Cerebellar cortex (tissue), 1 donor: ENCODE measurements around the gene MAGI2.
A peak's percentile ranks its signal among the peaks of the same experiment; 100 is the strongest.

ENCODE experiments used
- DNase-seq: peaks from one replicate; pipeline ENCODE4 v3.0.0-alpha.2; 2015; ENCODE audit warnings: low spot score

Gene MAGI2

DNA sequence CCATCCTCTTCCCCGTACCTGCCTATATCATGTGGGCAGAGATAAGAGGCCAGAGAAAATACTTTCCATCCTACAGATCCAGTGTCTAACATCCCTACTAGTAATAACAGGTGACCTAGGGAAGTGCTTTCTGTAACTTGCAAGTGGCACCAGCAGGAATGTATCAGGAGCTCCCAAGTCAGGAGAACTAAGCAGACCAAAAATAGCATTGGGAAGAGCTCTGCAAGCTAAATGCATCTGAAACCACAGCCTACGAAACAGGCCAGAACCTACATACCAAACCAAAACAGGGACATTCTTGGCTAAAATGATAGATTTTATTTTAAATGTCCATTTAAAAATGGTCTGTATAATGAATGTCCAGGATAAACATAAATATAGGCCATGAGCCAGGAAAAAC is 974.1 kb downstream of the MAGI2 start:
- no peak for DNase-seq

GRCh38 chr7:78476851-78477405 is 976.5 kb downstream of the MAGI2 start:
- DNase-seq = no peak

DNA sequence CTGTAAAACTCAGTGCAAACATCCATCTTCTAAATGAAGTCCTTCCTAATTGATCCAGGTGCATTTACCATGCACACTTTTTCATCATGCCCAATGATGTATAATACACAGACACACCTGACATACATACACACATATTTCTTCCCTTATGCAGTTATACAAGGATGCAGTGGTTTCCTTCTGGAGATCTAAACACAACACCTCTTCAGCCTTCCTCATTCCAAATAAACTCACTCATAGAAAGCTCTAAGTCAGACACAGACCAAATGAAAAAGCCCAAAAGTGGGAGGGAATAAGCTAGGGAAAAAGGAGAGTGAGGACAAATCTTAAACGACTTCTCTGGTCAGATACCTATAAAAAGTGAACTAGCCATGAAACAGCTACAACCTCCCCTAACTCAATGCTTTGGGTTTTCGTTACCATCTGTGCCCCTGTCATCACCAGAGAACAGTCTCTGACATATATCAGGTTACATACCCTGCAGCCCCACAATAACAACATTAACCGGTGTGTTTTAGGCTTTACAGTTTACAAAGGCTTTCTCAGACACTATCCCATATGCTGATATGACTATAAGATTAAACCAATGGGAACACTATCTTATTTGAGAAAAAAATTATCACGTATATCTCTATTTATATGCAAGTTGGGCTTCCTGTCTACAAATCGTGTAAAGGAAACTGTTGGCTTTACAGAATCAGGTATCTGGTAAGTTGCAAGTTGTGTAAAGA is 979.7 kb downstream of the MAGI2 start:
- no peak for DNase-seq

DNA sequence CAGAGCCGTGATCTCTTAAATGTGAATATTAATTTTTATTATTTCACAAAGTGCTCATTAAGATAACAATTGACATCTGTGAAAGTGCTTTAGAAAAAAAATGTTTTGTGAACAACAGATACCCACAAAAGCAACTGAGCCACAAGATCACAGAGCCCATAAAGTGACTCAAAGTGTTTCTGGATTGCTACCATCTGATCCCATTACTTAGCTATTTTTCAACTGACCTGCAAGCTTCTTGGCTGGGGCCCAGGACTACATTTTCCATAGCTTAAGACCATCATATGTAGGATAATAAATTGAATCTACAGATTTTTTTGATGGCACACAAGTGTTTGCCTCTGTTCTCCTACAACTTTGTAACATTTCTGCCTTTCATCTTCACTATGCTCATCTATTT is 980.4 kb downstream of the MAGI2 start:
- DNase-seq = no peak

- no peak for DNase-seq
Observed at GRCh38 chr7:78472519-78472918, 980.9 kb downstream of the MAGI2 start.

- DNase-seq = no peak
Observed at GRCh38 chr7:78465894-78466293, 987.6 kb downstream of the MAGI2 start.

DNA sequence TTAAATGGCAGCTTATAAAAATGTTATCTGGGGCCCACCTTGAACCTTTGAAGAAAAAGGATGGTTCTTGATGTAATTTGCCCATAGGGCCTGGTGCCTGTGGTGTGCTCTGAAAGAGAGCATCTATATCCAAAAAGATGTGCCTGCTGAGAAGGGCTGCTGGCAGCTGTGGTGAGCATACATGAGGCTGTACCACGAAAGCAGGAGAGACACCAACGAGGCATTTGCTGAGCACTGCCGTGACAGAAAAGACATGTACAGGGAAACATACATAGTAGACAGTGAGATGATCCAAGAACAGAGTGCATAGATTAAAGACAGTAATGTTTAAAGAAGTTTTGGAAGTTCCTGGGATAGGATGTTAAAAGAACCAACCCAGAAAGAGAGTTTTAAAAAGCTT is 990.4 kb downstream of the MAGI2 start:
- no peak for DNase-seq

- DNase-seq = no peak
Observed at GRCh38 chr7:78450706-78451105, 1002.8 kb downstream of the MAGI2 start.

- DNase-seq = no peak
Observed at GRCh38 chr7:78448911-78449310, 1004.6 kb downstream of the MAGI2 start.

DNA sequence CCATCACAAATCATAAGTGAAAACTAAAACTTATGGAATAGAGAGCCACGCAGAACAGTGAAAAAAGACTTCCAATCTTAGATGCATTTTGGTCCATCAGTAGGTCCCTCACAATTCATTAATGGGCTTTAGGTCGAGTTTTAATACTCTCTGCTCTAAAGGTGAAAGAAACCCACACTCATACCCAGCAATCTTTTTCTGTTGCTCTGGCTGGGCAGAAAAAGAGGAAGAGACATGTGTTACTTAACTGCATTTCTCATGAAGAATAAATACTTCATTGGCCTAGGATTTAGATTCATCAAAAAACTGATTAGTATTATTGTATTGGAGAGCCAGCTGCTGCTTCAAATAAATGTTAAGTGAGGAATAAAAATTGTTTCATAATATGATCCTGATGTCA is 1009.2 kb downstream of the MAGI2 start:
- DNase-seq = no peak

DNA sequence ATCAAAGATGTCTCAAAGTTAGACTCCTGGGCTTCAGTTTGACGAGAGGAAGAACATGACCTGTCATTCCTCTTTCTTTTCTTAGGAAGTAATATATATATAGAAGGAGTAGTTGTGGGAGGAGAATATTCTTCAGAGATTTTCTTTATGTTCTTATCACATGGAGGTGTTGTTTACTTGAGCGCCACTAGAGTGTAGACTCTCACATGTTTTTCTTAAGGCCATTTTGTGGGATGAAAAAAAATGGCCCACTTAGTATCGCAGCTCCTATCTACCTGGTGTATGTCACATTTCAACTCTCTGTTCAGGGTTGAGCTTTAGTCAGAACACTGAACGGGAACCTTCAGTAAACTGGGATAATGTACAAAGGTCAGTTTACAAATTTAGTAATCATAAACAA is 1009.7 kb downstream of the MAGI2 start:
- DNase-seq = no peak

GRCh38 chr7:78441737-78442136 is 1011.7 kb downstream of the MAGI2 start:
- no peak for DNase-seq

GRCh38 chr7:78438433-78438832 is 1015.0 kb downstream of the MAGI2 start:
- DNase-seq = peak; percentile 47

DNA sequence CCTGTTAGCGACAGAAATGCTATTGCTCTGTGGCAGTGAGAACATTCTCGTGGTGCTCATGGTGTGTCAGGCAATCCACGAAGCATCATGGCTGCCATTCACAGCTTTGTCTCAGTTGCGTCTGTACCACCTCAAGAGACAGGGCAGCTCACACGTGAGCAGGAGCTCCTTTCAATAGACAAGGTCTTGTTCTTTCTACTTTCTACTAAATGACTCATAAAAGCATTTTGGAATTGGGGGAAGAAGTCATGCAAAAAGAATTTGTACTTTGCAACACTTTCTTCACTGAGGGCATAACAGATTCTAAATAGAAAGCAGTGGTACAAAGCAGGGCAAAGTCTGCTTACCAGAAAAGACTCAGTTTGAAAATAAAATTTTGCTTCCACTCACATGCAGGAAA is 1016.3 kb downstream of the MAGI2 start:
- DNase-seq = no peak

- DNase-seq = no peak
Observed at GRCh38 chr7:78435355-78435754, 1018.1 kb downstream of the MAGI2 start.

GRCh38 chr7:78434281-78434680 is 1019.2 kb downstream of the MAGI2 start:
- DNase-seq = no peak

GRCh38 chr7:78433421-78433820 is 1020.0 kb downstream of the MAGI2 start:
- DNase-seq = no peak

DNA sequence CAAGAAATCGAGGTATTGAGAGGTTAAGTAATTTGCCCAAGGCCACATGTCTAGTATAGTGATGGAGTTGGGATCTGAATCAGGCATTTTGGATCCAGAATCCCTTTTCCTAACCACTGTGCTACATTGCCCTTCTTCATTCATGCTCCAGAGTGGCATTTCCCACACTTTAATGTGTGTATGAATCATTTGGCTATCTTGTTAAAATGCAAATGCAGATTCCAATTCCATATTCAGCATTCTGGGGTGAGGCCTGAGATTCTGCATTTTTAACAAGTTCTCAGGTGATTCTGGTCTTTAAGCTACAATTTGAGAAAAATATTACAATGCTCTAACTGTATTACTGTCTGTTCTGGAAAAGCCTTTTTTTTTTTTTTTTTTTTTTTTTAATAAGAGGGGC is 1023.6 kb downstream of the MAGI2 start:
- DNase-seq = no peak

DNA sequence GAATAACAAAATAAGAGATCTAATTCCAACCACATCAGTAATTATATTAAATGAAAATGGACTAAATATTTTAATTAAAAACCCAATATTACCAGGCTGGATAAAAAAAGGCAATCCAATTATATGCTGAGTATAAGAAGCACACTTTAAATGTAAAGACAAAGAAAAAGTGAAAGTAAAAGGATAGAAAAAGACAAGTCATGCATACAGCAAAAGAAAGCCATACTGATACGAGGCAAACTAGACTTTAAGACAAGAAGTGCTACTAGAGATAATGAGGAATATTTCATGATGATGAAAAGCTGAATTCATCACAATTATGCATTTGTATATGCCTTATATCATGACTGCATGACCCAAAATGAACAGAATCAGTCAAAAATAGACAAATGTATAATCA is 1026.3 kb downstream of the MAGI2 start:
- DNase-seq = no peak

DNA sequence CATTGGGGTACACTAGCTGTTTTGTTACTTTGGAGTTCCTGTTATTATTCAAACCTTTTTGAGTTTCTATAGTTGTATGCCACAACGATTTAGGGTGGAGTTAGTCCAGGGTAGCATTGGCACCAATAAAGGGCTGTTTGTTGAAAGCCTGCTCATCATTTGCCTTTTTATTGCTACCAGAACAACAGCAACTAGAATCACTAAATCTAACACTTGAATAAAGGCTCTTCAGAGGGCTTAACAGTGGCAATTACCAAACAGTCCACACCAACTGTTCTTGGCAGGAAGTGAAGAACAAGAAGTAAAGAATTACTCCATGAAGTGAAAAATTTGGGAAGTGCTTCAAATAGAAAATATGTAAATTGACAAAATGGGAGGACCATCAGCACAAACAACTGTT is 1033.5 kb downstream of the MAGI2 start:
- DNase-seq = peak; percentile 29

DNA sequence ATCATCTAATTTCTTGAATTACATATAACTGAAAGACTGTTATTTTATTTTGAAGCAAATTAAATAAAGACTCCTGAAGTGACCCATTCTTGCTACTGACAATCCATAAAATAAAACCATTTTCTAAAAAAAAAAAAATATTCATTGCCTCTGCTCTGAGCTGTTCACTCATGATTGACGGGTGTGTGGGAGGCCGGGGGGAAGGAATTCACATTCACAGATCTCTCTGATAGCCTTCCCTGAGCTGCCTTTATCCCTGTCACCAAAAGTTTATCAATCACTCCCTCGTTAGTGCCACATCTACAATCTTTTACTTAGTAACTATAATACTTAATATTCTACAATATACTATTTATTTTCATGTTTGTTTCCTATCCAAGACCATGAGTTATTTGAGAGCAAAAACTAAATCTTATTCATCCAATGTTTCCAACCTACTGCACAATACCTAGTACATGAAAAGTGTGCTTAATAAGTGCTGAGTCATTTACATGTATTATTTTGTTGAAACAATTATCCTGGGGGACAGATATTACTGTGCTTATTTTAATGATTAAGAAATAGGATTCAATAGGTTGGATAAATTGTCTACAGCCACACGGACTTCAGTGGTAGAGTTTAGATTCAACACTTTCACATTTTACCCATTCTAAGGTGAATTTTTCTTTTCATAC is 1036.2 kb downstream of the MAGI2 start:
- no peak for DNase-seq

GRCh38 chr7:78413568-78413967 is 1039.9 kb downstream of the MAGI2 start:
- DNase-seq = no peak

GRCh38 chr7:78412216-78412858 is 1041.1 kb downstream of the MAGI2 start:
- no peak for DNase-seq
